Neural crest cell (in vitro differentiated cells): ENCODE results near the gene PIK3R6. TPM values are rescaled to one million over a fixed set of nuclear protein-coding genes. Genes with fewer than 3 reads are reported as not detected.

ENCODE experiments used
- DNase-seq: peaks from one replicate; pipeline ENCODE4 v3.0.0; 2021; ENCODE audit warnings: low read depth, mixed read lengths, low spot score
- H3K27ac Mint-ChIP-seq: one replicate; pipeline ENCODE4 v1.8.0; 2021; ENCODE audit warnings: mild to moderate bottlenecking, mixed read lengths; ENCODE audit not compliant: unreplicated experiment
- H3K27me3 Mint-ChIP-seq: 2 replicates; pipeline ENCODE4 v1.8.0; 2021; ENCODE audit warnings: low read depth, mild to moderate bottlenecking, mixed read lengths
- H3K36me3 Mint-ChIP-seq: 2 replicates; pipeline ENCODE4 v1.8.0; 2021; ENCODE audit warnings: low read depth, mild to moderate bottlenecking, mixed read lengths
- H3K4me1 Mint-ChIP-seq: 2 replicates; pipeline ENCODE4 v1.8.0; 2021; ENCODE audit warnings: mixed read lengths
- H3K4me3 Mint-ChIP-seq: one replicate; pipeline ENCODE4 v1.8.0; 2021; ENCODE audit warnings: mild to moderate bottlenecking, mixed read lengths
- H3K9me3 Mint-ChIP-seq: 2 replicates; pipeline ENCODE4 v1.8.0; 2021; ENCODE audit warnings: mixed read lengths
- CTCF ChIP-seq: fragments of 200-600 bp; sonication (generic); conservative IDR thresholded peaks from 2 replicates; pipeline ENCODE4 v1.5.0; 2021; ENCODE audit warnings: antibody characterized with exemption, mild to moderate bottlenecking
- total RNA-seq: library from RNA; stranded (reverse); gene quantifications from 2 replicates; pipeline ENCODE4 v1.2.1, GENCODE V29; 2021

The PIK3R6 gene
- total RNA-seq, 1 donor from 2014 or later = not detected

GRCh38 chr17:8904201-8904600, 36.7 kb upstream of the PIK3R6 start:
- Mint-ChIP-seq H3K27me3 (peaks cover 22% of the 10 kb centered on the region), H3K27ac (no peak overlapping the region), H3K4me3 (no peak overlapping the region), H3K4me1 (peaks cover 3% of the 10 kb centered on the region), H3K9me3 (no peaks in the 10 kb centered on the region), H3K36me3 (no peaks in the 10 kb centered on the region)
- TF ChIP-seq CTCF = no peak
- DNase-seq = no peak

- H3K27ac Mint-ChIP-seq = no peak overlapping the region
- H3K4me1 Mint-ChIP-seq = peaks cover 3% of the 10 kb centered on the region
- no peak for TF ChIP-seq CTCF
- peaks cover 15% of the 10 kb centered on the region for H3K27me3 Mint-ChIP-seq
- DNase-seq = no peak
- H3K9me3 Mint-ChIP-seq = no peaks in the 10 kb centered on the region
- H3K36me3 Mint-ChIP-seq = no peaks in the 10 kb centered on the region
- no peak overlapping the region for H3K4me3 Mint-ChIP-seq
These were observed 33.4 kb upstream of the PIK3R6 start for GRCh38 chr17:8900626-8901585.

- no peak for DNase-seq
- Mint-ChIP-seq H3K4me3 (no peak overlapping the region), H3K4me1 (peaks cover 3% of the 10 kb centered on the region), H3K9me3 (no peaks in the 10 kb centered on the region), H3K27me3 (peaks cover 12% of the 10 kb centered on the region), H3K36me3 (no peaks in the 10 kb centered on the region), H3K27ac (no peak overlapping the region)
- TF ChIP-seq CTCF = no peak
These were observed 32.7 kb upstream of the PIK3R6 start for GRCh38 chr17:8900207-8900606.

GRCh38 chr17:8898636-8899035, 31.2 kb upstream of the PIK3R6 start:
- no peaks in the 10 kb centered on the region for H3K9me3 Mint-ChIP-seq
- no peaks in the 10 kb centered on the region for H3K36me3 Mint-ChIP-seq
- peaks cover 9% of the 10 kb centered on the region for H3K4me1 Mint-ChIP-seq
- H3K4me3 Mint-ChIP-seq = no peak overlapping the region
- no peak for DNase-seq
- H3K27ac Mint-ChIP-seq = no peak overlapping the region
- H3K27me3 Mint-ChIP-seq = peaks cover 3% of the 10 kb centered on the region
- TF ChIP-seq CTCF = no peak

GRCh38 chr17:8898126-8898525, 30.7 kb upstream of the PIK3R6 start:
- H3K4me1 Mint-ChIP-seq = peaks cover 9% of the 10 kb centered on the region
- H3K9me3 Mint-ChIP-seq = no peaks in the 10 kb centered on the region
- no peak overlapping the region for H3K27ac Mint-ChIP-seq
- H3K27me3 Mint-ChIP-seq = peaks cover 3% of the 10 kb centered on the region
- no peak overlapping the region for H3K4me3 Mint-ChIP-seq
- no peak for TF ChIP-seq CTCF
- DNase-seq = no peak
- H3K36me3 Mint-ChIP-seq = no peaks in the 10 kb centered on the region
